ENCODE results near the gene MMS19. TPM values are rescaled to one million over a fixed set of nuclear protein-coding genes. Genes with fewer than 3 reads are reported as not detected.

Gene MMS19
- total RNA-seq, 6 donors from 2014 or later = 62.5 to 148 (median 77.0) TPM

DNA sequence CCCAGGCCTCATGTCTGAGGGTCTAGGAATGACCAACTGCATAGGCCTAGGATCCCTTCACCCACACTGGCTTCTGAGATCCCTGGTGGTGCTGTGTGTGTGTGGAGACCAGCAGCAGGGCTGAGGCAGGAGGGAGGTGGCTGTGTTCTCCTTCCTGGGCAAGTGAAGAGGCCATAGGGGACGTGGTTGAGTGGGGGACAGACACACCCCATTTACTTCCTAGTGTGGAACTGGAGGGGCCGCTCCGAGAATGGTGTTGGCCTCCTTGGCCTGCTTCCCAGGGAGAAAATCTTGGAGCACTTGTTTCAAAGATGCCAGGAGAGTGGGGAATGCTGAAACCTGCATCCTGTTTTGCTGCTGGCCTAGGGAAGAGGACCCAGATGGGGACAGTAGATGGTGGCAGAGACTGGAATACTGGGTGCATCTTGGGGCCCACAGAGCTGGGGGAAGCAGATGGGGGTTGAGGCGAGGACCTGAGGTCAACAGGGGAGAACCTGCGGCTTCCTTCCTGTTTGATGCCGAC lies 19.6 kb upstream of the MMS19 start:
- TF ChIP-seq, protein P1, sequence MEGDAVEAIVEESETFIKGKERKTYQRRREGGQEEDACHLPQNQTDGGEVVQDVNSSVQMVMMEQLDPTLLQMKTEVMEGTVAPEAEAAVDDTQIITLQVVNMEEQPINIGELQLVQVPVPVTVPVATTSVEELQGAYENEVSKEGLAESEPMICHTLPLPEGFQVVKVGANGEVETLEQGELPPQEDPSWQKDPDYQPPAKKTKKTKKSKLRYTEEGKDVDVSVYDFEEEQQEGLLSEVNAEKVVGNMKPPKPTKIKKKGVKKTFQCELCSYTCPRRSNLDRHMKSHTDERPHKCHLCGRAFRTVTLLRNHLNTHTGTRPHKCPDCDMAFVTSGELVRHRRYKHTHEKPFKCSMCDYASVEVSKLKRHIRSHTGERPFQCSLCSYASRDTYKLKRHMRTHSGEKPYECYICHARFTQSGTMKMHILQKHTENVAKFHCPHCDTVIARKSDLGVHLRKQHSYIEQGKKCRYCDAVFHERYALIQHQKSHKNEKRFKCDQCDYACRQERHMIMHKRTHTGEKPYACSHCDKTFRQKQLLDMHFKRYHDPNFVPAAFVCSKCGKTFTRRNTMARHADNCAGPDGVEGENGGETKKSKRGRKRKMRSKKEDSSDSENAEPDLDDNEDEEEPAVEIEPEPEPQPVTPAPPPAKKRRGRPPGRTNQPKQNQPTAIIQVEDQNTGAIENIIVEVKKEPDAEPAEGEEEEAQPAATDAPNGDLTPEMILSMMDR (IDR thresholded peaks at IDR 0.05) = no peak
- TF ChIP-seq EP300 (IDR thresholded peaks at IDR 0.05) = no peak
- DNase-seq (peak in 1 of 2 donors; percentile 67), ATAC-seq (ENCODE audit: low FRiP score in 2 of 2) (no peak)
- peaks cover 27 to 78% (median 57%) of the 10 kb centered on the region in 4 donors for H3K4me1 ChIP-seq
- H3K36me3 ChIP-seq = no peaks in the 10 kb centered on the region
- H3K27me3 ChIP-seq = no peaks in the 10 kb centered on the region
- WGBS, 2 donors = 40 to 44% methylated on average over 6 of the region's 6 CpGs
- H3K4me3 ChIP-seq = no peak overlapping the region
- H3K9me3 ChIP-seq = no peaks in the 10 kb centered on the region
- peak overlapping the region; percentile 49 to 86 (median 74) for H3K27ac ChIP-seq

DNA sequence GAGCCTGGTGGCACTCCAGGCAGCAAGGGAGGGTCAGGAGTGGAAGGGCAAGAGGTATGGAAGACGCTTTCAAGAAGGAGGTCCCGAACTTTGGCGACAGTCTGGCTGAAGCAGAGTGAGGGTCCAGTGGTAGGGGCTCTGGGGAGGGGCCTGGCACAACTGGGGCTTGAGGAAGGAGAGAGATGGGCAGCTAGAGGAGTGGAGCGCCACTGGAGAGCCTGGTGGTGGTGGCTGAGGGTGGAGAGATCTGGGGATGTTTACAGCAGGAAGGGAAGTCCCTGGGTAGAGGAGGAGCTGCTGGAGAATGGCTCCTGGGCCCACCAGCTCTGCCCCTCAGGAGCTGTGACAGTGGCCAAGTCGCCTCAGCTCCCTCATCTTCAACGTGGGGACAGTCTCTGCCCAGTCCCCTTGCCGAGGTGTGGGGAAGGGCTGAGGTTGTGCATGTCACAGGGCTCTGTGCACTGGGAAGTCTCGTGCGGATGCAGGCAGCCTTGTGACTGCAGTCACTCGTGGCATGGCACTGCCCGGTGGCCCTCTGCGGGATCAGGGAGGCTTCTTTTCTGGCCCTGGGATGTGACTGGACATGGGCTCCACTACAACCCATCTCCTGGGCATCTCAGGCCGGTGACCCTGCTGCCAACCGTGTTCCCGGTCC lies 19.0 kb upstream of the MMS19 start:
- Histone ChIP-seq H3K27me3 (no peaks in the 10 kb centered on the region), H3K36me3 (no peaks in the 10 kb centered on the region), H3K27ac (peak overlapping the region; percentile 49 to 86 (median 74)), H3K9me3 (no peaks in the 10 kb centered on the region), H3K4me1 (peaks cover 27 to 72% (median 57%) of the 10 kb centered on the region in 4 donors), H3K4me3 (no peak overlapping the region)
- DNase-seq (no peak), ATAC-seq (ENCODE audit: low FRiP score in 2 of 2) (no peak)
- 83 to 85% methylated on average over 14 to 15 of the region's 15 CpGs for WGBS, 2 donors
- TF ChIP-seq EP300 (IDR thresholded peaks at IDR 0.05) (no peak), POLR2A (IDR thresholded peaks at IDR 0.05) (no peak), POLR2AphosphoS5 (IDR thresholded peaks at IDR 0.05) (no peak)
- TF ChIP-seq, protein P1 (IDR thresholded peaks at IDR 0.05) = no peak

DNA sequence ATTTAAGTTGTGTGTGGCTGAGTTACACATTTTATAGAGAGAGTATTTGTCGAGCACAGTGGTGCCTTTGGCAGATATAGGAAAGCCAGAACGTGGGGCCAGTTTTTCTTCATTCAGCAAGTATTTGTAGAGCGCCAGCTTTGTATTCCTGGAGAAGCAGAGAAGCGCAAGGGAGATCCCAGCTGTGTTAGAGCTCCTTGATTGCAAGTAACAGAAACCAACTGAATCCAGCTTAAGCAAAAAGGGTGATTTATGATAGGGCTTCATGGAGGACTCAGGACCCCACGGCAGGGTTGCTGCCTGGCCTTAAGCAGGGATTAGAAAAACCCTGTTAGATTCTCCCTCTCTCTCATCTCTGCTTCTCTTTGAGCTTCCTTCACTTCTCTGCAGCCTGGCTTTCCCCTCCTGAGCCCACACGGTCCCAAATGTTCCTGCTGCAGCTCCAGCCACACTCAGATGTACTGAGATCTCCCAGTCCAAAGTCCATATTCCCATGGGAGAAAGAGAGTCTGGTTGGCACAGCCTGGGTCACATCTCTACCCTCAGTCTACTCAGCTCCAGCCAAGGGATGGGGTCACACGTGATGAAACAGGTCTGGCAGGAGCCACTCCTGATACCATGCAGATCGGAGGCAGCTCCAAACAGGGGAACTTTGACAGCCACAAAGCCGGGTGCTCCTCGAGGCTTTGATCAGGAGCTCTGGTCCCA lies 17.2 kb upstream of the MMS19 start:
- no peak overlapping the region for H3K27ac ChIP-seq
- TF ChIP-seq EP300 (IDR thresholded peaks at IDR 0.05) (no peak), POLR2AphosphoS5 (IDR thresholded peaks at IDR 0.05) (no peak)
- 75 to 77% methylated on average over 8 to 10 of the region's 10 CpGs for WGBS, 2 donors
- DNase-seq (no peak), ATAC-seq (ENCODE audit: low FRiP score in 2 of 2) (no peak)
- peaks cover 27 to 58% (median 49%) of the 10 kb centered on the region in 4 donors for H3K4me1 ChIP-seq
- no peaks in the 10 kb centered on the region for H3K9me3 ChIP-seq
- H3K4me3 ChIP-seq = no peak overlapping the region
- H3K36me3 ChIP-seq = no peaks in the 10 kb centered on the region
- H3K27me3 ChIP-seq = no peaks in the 10 kb centered on the region

DNA sequence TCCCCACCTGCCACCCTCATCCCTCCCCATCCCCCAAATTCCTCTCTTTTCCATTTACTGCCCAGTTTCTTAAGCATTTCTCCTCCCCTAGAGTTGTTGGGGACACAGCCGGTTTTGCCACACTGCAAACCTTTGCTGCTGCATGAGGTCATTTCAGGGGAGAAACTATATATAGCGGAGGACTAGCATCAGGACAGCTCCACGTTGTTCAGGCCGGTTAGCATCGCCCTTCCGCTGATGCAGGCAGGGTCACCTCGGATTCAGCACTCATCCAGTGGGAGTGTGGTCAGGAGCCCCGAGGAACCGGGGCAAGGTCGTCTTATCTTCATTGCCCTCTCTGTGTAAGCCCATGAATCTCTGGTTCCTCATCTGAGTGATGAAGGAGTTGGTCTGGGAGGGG lies 16.1 kb upstream of the MMS19 start:
- 75 to 77% methylated on average over 10 of the region's 10 CpGs for WGBS, 2 donors
- no peak for ATAC-seq (ENCODE audit: low FRiP score in 2 of 2)
- Histone ChIP-seq H3K27ac (no peak overlapping the region), H3K9me3 (no peaks in the 10 kb centered on the region), H3K4me3 (no peak overlapping the region), H3K36me3 (no peaks in the 10 kb centered on the region), H3K4me1 (peaks cover 27 to 53% (median 41%) of the 10 kb centered on the region in 4 donors), H3K27me3 (no peaks in the 10 kb centered on the region)
- no peak for DNase-seq
- no peak for TF ChIP-seq POLR2AphosphoS5 (IDR thresholded peaks at IDR 0.05)
- no peak for TF ChIP-seq EP300 (IDR thresholded peaks at IDR 0.05)
- TF ChIP-seq, protein P1 (IDR thresholded peaks at IDR 0.05) = no peak
- TF ChIP-seq POLR2A (IDR thresholded peaks at IDR 0.05) = no peak

DNA sequence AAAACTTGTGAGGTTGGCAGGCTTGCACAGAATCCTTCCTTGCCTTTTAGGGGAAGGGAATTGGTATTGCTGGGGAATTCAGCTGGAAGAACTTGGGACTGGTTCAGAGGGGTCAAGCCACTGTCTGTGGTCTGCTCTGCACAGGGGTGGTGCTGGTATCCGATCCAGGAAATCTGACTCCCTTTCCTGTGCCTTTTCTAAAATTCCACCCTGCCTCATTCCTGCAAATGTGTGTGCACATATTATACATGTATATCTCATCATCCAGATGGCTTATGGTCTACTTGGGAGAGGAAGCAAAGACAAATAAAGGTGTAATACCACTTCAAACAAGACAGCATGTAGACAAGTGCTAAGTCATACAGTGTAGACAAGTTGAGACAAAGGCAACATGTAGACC lies 14.8 kb upstream of the MMS19 start:
- ATAC-seq (ENCODE audit: low FRiP score in 2 of 2) = no peak
- H3K4me3 ChIP-seq = no peak overlapping the region
- 50 to 81% methylated on average over 1 of the region's 1 CpG for WGBS, 2 donors
- DNase-seq = no peak
- no peak overlapping the region for H3K27ac ChIP-seq
- no peaks in the 10 kb centered on the region for H3K9me3 ChIP-seq
- H3K4me1 ChIP-seq = peaks cover 17 to 39% (median 29%) of the 10 kb centered on the region in 4 donors
- H3K27me3 ChIP-seq = no peaks in the 10 kb centered on the region
- H3K36me3 ChIP-seq = no peaks in the 10 kb centered on the region
- TF ChIP-seq, protein P1 (IDR thresholded peaks at IDR 0.05) = no peak
- TF ChIP-seq POLR2AphosphoS5 (IDR thresholded peaks at IDR 0.05) (no peak), EP300 (IDR thresholded peaks at IDR 0.05) (no peak), POLR2A (IDR thresholded peaks at IDR 0.05) (no peak)

All from upper lobe of left lung (tissue), 6 donors.